Keratinocyte (primary cell): ENCODE results near the gene SCN4A. TPM values are rescaled to one million over a fixed set of nuclear protein-coding genes. Genes with fewer than 3 reads are reported as not detected.

ENCODE experiments used
- DNase-seq: peaks from one replicate; pipeline ENCODE4 v3.0.0-alpha.2; 2011; ENCODE audit warnings: low read depth, missing footprints, low spot score
- FAIRE-seq: peaks from 2 replicates; lab custom pipeline; 2011; peaks lifted over from hg19 to GRCh38; lab: Jason Lieb, UNC
- H2AFZ ChIP-seq: 2 replicates; pipeline ENCODE4 v1.6.0; 2012; ENCODE audit warnings: low read length, control low read depth, inconsistent platforms; ENCODE audit not compliant: control insufficient read depth
- H3K27ac ChIP-seq: 2 replicates; pipeline ENCODE4 v1.5.1; 2011; ENCODE audit warnings: low read length; ENCODE audit not compliant: control insufficient read depth, insufficient read depth
- H3K27me3 ChIP-seq: 3 replicates; pipeline ENCODE4 v1.6.0; 2011; ENCODE audit warnings: low read length; ENCODE audit not compliant: control insufficient read depth, insufficient read depth; ENCODE audit errors: extremely low read depth
- H3K36me3 ChIP-seq, 2 experiments: 2 replicates in 1 of 2; 3 replicates in 1 of 2; pipeline ENCODE4 v1.5.1; 2011; ENCODE audit warnings: low read length in 2 of 2, mild to moderate bottlenecking in 1 of 2; ENCODE audit not compliant: control insufficient read depth in 2 of 2, insufficient read depth in 2 of 2; ENCODE audit errors: extremely low read depth in 1 of 2
- H3K4me1 ChIP-seq: 3 replicates; pipeline ENCODE4 v1.5.1; 2011; ENCODE audit warnings: low read length; ENCODE audit not compliant: control insufficient read depth, insufficient read depth; ENCODE audit errors: extremely low read depth
- H3K4me2 ChIP-seq: 3 replicates; pipeline ENCODE4 v1.6.0; 2011; ENCODE audit warnings: low read depth, low read length; ENCODE audit not compliant: control insufficient read depth, insufficient read depth; ENCODE audit errors: extremely low read depth
- H3K4me3 ChIP-seq, 3 experiments: fragments of 200-600 bp in 1 of 3; sonication (generic) in 1 of 3; 2 replicates in 2 of 3; 3 replicates in 1 of 3; pipeline ENCODE4 v1.5.1; 2011 to 2016; ENCODE audit warnings: low read length in 3 of 3, mild to moderate bottlenecking in 3 of 3, control low read depth in 2 of 3, inconsistent platforms in 1 of 3, low read depth in 1 of 3, mixed read lengths in 1 of 3, mixed run types in 1 of 3, moderate library complexity in 1 of 3; ENCODE audit not compliant: control insufficient read depth in 2 of 3, insufficient read depth in 2 of 3; ENCODE audit errors: extremely low read depth in 1 of 3
- H3K79me2 ChIP-seq: 2 replicates; pipeline ENCODE4 v1.6.0; 2012; ENCODE audit warnings: low read length; ENCODE audit not compliant: control insufficient read depth, insufficient read depth
- H3K9ac ChIP-seq: 3 replicates; pipeline ENCODE4 v1.6.0; 2011; ENCODE audit warnings: low read length; ENCODE audit not compliant: control insufficient read depth, insufficient read depth; ENCODE audit errors: extremely low read depth
- H3K9me1 ChIP-seq: 3 replicates; pipeline ENCODE4 v1.6.0; 2011; ENCODE audit warnings: low read length; ENCODE audit not compliant: control insufficient read depth, insufficient read depth; ENCODE audit errors: extremely low read depth
- H3K9me3 ChIP-seq: 2 replicates; pipeline ENCODE4 v1.5.1; 2012; ENCODE audit warnings: low read depth, low read length; ENCODE audit not compliant: control insufficient read depth
- H4K20me1 ChIP-seq: 3 replicates; pipeline ENCODE4 v1.6.0; 2011; ENCODE audit warnings: low read length; ENCODE audit not compliant: control insufficient read depth, insufficient read depth; ENCODE audit errors: extremely low read depth
- CTCF ChIP-seq, 3 experiments: IDR thresholded peaks in 1 of 3; conservative IDR thresholded peaks in 1 of 3; optimal IDR thresholded peaks in 1 of 3; 2 replicates in 2 of 3; 3 replicates in 1 of 3; pipeline versions ENCODE3 to v1.5.1; 2011; ENCODE audit warnings: low read length in 3 of 3, mild to moderate bottlenecking in 3 of 3, moderate library complexity in 2 of 3, control low read depth in 1 of 3, inconsistent platforms in 1 of 3; ENCODE audit not compliant: insufficient read depth in 2 of 3; ENCODE audit errors: extremely low read depth in 1 of 3
- EZH2 ChIP-seq: IDR thresholded peaks from one replicate; pipeline ENCODE4 v1.6.1; 2012; ENCODE audit warnings: inconsistent platforms, mild to moderate bottlenecking, low read length, moderate library complexity
- dilution Hi-C: fragments of 300-500 bp; cut with MboI; formaldehyde crosslinking; loops from one replicate; pipeline ENCODE4 v1.7.0; 2020; ENCODE audit warnings: low sequenced_read_pairs; ENCODE audit not compliant: extremely low pct_ligation_motif_present
- polyA plus RNA-seq, 5 experiments: library from polyadenylated mRNA; depleted of rRNA in 3 of 5; stranded (reverse) in 3 of 5; stranded (forward) in 1 of 5; unstranded in 1 of 5; fragments of >200 nt; gene quantifications; 1 replicate in 1 of 5; 2 replicates in 3 of 5; 3 replicates in 1 of 5; pipeline versions ENCODE4 v1.2.1 to v1.2.3, GENCODE V29; 2011 to 2012; ENCODE audit warnings: missing spikeins in 2 of 5, low read depth in 1 of 5, low replicate concordance in 1 of 5

SCN4A gene
- polyA plus RNA-seq, 1 donor (not counting 4 experiments of a cell fraction or from before 2014, with no cell fraction given): not detected

GRCh38 chr17:63989622-63990345 is 17.1 kb upstream of the SCN4A start:
- Histone ChIP-seq H4K20me1 (no peaks in the 10 kb centered on the region), H3K4me1 (peaks cover 4% of the 10 kb centered on the region), H3K79me2 (no peaks in the 10 kb centered on the region), H3K4me3 (no peak overlapping the region), H3K27ac (no peak overlapping the region), H3K36me3 (no peaks in the 10 kb centered on the region), H3K9me3 (no peaks in the 10 kb centered on the region), H3K4me2 (no peak overlapping the region), H3K27me3 (peaks cover 20% of the 10 kb centered on the region), H3K9ac (no peak overlapping the region), H3K9me1 (no peaks in the 10 kb centered on the region), H2AFZ (no peak overlapping the region)
- dilution Hi-C loops: no loop called here
- FAIRE-seq (no peak), DNase-seq (no peak)
- TF ChIP-seq CTCF (optimal IDR thresholded peaks at IDR 0.05 in 1 of 3, IDR thresholded peaks at IDR 0.05 in 1 of 3, conservative IDR thresholded peaks at IDR 0.05 in 1 of 3; ENCODE audit: extremely low read depth in 1 of 3, insufficient read depth in 2 of 3, low read length in 3 of 3): no peak
- no peak for TF ChIP-seq EZH2

DNA sequence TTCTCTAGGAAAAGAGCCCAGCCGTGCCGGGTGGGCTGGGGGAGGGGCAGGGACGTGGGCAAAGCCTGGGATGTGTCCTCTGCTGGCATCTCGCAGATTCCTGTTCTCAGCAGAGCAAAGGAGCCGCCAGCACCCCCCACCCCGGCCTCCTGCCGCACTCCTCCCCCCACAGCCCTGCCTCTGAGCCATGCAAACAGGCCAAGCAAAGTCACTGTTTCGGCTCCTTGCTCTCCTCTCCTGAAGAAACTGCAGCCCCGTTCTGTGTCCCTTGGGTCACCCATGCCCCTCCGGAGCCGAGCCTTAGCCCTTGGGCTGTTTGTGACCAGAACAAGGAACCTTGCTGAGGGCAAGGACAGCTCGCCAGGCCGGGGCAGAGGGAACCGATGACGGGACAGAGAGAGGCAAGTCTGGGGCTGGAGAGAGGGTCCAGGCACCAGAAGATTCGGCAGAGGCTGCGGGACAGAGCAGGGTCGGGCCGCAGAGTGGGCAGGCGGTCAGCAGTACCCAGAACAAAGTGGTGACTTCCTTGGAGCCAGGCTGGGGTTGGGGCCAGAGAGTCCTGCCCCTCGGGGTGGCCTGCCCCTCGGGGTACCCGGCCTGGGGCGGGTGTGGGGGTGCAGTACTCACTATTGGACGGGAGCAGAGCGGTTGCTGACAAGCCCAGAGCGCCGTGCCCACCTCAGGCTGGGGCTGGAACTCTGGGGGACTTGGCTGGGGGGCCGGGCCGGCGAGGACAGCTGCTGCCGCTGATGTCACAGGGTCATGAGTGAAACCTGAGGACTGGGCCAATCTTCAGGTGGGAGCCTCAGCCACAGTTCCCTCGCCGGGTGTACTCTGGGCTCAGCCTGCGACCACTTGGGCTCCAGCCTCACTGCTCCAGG is 16.3 kb upstream of the SCN4A start:
- H3K9ac ChIP-seq: no peak overlapping the region
- FAIRE-seq (no peak), DNase-seq (no peak)
- dilution Hi-C loops: no loop called here
- H3K4me3 ChIP-seq: no peak overlapping the region
- H3K36me3 ChIP-seq: no peaks in the 10 kb centered on the region
- H3K27me3 ChIP-seq: peaks cover 20% of the 10 kb centered on the region
- TF ChIP-seq CTCF (optimal IDR thresholded peaks at IDR 0.05 in 1 of 3, IDR thresholded peaks at IDR 0.05 in 1 of 3, conservative IDR thresholded peaks at IDR 0.05 in 1 of 3; ENCODE audit: extremely low read depth in 1 of 3, insufficient read depth in 2 of 3, low read length in 3 of 3): no peak
- no peak for TF ChIP-seq EZH2
- peaks cover 4% of the 10 kb centered on the region for H3K4me1 ChIP-seq
- H4K20me1 ChIP-seq: no peaks in the 10 kb centered on the region
- H3K27ac ChIP-seq: no peak overlapping the region
- no peaks in the 10 kb centered on the region for H3K9me3 ChIP-seq
- no peak overlapping the region for H3K4me2 ChIP-seq
- H2AFZ ChIP-seq: no peak overlapping the region
- no peaks in the 10 kb centered on the region for H3K9me1 ChIP-seq
- no peaks in the 10 kb centered on the region for H3K79me2 ChIP-seq
